ENCODE results near the gene ACP5. TPM values are rescaled to one million over a fixed set of nuclear protein-coding genes. Genes with fewer than 3 reads are reported as not detected.

Gene ACP5
- total RNA-seq, 1 experiment from 2014 or later, result 0.85 TPM

- no TSS peak for BruUV-seq (replicated peaks)
- TF ChIP-seq, protein P1, sequence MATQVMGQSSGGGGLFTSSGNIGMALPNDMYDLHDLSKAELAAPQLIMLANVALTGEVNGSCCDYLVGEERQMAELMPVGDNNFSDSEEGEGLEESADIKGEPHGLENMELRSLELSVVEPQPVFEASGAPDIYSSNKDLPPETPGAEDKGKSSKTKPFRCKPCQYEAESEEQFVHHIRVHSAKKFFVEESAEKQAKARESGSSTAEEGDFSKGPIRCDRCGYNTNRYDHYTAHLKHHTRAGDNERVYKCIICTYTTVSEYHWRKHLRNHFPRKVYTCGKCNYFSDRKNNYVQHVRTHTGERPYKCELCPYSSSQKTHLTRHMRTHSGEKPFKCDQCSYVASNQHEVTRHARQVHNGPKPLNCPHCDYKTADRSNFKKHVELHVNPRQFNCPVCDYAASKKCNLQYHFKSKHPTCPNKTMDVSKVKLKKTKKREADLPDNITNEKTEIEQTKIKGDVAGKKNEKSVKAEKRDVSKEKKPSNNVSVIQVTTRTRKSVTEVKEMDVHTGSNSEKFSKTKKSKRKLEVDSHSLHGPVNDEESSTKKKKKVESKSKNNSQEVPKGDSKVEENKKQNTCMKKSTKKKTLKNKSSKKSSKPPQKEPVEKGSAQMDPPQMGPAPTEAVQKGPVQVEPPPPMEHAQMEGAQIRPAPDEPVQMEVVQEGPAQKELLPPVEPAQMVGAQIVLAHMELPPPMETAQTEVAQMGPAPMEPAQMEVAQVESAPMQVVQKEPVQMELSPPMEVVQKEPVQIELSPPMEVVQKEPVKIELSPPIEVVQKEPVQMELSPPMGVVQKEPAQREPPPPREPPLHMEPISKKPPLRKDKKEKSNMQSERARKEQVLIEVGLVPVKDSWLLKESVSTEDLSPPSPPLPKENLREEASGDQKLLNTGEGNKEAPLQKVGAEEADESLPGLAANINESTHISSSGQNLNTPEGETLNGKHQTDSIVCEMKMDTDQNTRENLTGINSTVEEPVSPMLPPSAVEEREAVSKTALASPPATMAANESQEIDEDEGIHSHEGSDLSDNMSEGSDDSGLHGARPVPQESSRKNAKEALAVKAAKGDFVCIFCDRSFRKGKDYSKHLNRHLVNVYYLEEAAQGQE (IDR thresholded peaks at IDR 0.05; ENCODE audit: insufficient read depth in 1 of 2, low read depth in 2 of 2, low read length in 1 of 2), result no peak
- TF ChIP-seq TCF7L2 (IDR thresholded peaks at IDR 0.05; ENCODE audit: low read depth, low read length) (no peak), SIN3A (IDR thresholded peaks at IDR 0.05; ENCODE audit: borderline replicate concordance, insufficient read depth, low read depth, low read length) (no peak), POLR2AphosphoS5 (IDR thresholded peaks at IDR 0.05; ENCODE audit: low read depth, low read length) (no peak)
- TF ChIP-seq, protein P2, sequence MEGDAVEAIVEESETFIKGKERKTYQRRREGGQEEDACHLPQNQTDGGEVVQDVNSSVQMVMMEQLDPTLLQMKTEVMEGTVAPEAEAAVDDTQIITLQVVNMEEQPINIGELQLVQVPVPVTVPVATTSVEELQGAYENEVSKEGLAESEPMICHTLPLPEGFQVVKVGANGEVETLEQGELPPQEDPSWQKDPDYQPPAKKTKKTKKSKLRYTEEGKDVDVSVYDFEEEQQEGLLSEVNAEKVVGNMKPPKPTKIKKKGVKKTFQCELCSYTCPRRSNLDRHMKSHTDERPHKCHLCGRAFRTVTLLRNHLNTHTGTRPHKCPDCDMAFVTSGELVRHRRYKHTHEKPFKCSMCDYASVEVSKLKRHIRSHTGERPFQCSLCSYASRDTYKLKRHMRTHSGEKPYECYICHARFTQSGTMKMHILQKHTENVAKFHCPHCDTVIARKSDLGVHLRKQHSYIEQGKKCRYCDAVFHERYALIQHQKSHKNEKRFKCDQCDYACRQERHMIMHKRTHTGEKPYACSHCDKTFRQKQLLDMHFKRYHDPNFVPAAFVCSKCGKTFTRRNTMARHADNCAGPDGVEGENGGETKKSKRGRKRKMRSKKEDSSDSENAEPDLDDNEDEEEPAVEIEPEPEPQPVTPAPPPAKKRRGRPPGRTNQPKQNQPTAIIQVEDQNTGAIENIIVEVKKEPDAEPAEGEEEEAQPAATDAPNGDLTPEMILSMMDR (IDR thresholded peaks at IDR 0.05), result no peak
- no peaks in the 10 kb centered on the region; the same call in 1 of the 2 replicates for H3K36me3 ChIP-seq (ENCODE audit: control insufficient read depth, insufficient read depth, low read length)
- H3K27me3 ChIP-seq (ENCODE audit: control insufficient read depth, insufficient read depth, low read length), result no peaks in the 10 kb centered on the region
- no peak overlapping the region for H3K4me3 ChIP-seq (ENCODE audit: low read depth in 2 of 2, low read length in 2 of 2)
- H3K9me3 ChIP-seq (ENCODE audit: control insufficient read depth, insufficient read depth, low read depth, low read length), result no peaks in the 10 kb centered on the region
- ATAC-seq, result no peak
- in situ Hi-C loops (cut with HindIII; ENCODE audit: low pct_unique_long_range_greater_than_20kb, low sequenced_read_pairs), result loop anchor here (25.0 kb wide), 1 partner anchor 243 kb away; no protein-coding TSS in a partner anchor
- no peaks in the 10 kb centered on the region for H3K4me1 ChIP-seq (ENCODE audit: control insufficient read depth, insufficient read depth, low read length)
- H3K27ac ChIP-seq (ENCODE audit: low read length), result no peak overlapping the region
- intact Hi-C loops (cut with micrococcal nuclease; ENCODE audit: unreplicated experiment), result no loop called here
- POLR2A ChIA-PET, result no interaction called here
- CTCF ChIA-PET, result no interaction called here
- DNase-seq (ENCODE audit: low read depth, low spot score), result no peak
These were observed 22.2 kb downstream of the ACP5 start for GRCh38 chr19:11555246-11555645.

GRCh38 chr19:11554160-11554559 is 23.3 kb downstream of the ACP5 start:
- no peaks in the 10 kb centered on the region for H3K9me3 ChIP-seq (ENCODE audit: control insufficient read depth, insufficient read depth, low read depth, low read length)
- POLR2A ChIA-PET, result no interaction called here
- no TSS peak for BruUV-seq (replicated peaks)

More at GRCh38 chr19:11554160-11554559, 23.3 kb downstream of the ACP5 start:
- DNase-seq (ENCODE audit: low read depth, low spot score) (no peak), ATAC-seq (no peak)
- intact Hi-C loops (cut with micrococcal nuclease; ENCODE audit: unreplicated experiment), result no loop called here
- H3K27me3 ChIP-seq (ENCODE audit: control insufficient read depth, insufficient read depth, low read length), result no peaks in the 10 kb centered on the region
- H3K36me3 ChIP-seq (ENCODE audit: control insufficient read depth, insufficient read depth, low read length), result no peaks in the 10 kb centered on the region; the same call in 1 of the 2 replicates
- CTCF ChIA-PET, result no interaction called here
- in situ Hi-C loops (cut with HindIII; ENCODE audit: low pct_unique_long_range_greater_than_20kb, low sequenced_read_pairs), result loop anchor here (25.0 kb wide), 1 partner anchor 242 kb away; no protein-coding TSS in a partner anchor
- no peak overlapping the region for H3K27ac ChIP-seq (ENCODE audit: low read length)
- no peaks in the 10 kb centered on the region for H3K4me1 ChIP-seq (ENCODE audit: control insufficient read depth, insufficient read depth, low read length)
- TF ChIP-seq, protein P2 (IDR thresholded peaks at IDR 0.05), result no peak
- TF ChIP-seq TCF7L2 (IDR thresholded peaks at IDR 0.05; ENCODE audit: low read depth, low read length), result no peak
- no peak for TF ChIP-seq SIN3A (IDR thresholded peaks at IDR 0.05; ENCODE audit: borderline replicate concordance, insufficient read depth, low read depth, low read length)
- TF ChIP-seq, protein P1 (IDR thresholded peaks at IDR 0.05; ENCODE audit: insufficient read depth in 1 of 2, low read depth in 2 of 2, low read length in 1 of 2), result no peak
- TF ChIP-seq POLR2AphosphoS5 (IDR thresholded peaks at IDR 0.05; ENCODE audit: low read depth, low read length), result no peak
- H3K4me3 ChIP-seq (ENCODE audit: low read depth in 2 of 2, low read length in 2 of 2), result no peak overlapping the region

Measured in Panc1 (cell line).